GM21390 (cell line): Measurements from ENCODE around the gene ABCC2.
"Not testable (repeated sequence)": the region's sequence is repeated elsewhere in the genome, so short reads cannot be mapped to it uniquely, and the experiment has no call there.

Experiments
- ATAC-seq: cut with Tn5 transposase; IDR thresholded peaks from one replicate; pipeline ENCODE4 v1.9.1; 2021; ENCODE audit not compliant: unreplicated experiment

Gene ABCC2

DNA sequence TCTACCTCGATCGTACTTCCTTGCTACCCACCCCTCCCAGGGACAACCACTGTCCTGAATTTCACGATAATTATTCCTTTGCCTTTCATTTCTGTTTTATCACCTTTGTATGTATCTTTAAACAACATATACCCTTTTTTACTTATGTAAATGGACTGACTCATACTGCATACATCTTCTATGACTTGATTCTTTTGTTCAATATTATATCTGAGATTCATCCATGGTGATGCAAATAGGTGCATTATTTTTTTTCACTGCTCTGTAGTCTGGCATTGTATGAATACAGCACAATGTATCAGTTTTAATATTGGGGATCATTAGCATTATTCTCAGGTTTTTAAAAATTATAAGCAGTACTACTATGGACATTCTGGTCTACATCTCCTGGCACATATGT lies 69.4 kb downstream of the ABCC2 start:
- ATAC-seq = no peak

DNA sequence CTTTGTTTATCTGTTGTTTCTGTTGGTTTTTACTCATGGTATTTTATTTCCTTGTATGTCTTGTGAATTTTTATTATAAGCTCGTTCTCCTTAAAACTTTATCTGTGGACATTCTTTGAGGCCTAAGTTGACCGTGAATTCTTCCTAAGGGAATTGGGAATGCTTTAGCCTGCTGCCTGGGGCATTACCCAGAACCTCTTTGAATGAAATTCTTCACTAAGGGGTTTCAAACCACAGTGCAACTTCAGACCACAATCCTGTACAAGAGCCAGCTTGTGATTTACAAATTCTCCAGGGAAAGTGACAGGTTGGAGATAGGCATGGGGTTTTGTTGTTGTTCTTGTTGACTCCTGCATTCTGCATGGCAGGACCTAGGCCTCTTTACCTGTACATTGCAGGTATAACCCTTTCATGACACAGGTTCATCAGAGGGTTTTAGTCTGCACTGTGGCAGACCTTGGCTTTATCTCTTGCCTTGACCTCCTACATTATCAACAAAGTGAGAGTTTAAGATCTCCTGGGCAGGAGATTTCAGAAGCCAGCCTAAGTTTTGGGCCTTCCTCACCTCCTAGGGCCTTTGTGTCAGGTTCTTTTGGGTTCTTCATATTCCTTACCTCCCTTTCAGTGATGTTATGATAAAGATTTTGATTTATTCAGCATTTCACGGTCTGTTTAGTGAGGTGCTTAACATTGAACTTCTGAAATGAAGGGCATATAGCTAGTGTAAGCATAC lies 70.2 kb downstream of the ABCC2 start:
- ATAC-seq = no peak

DNA sequence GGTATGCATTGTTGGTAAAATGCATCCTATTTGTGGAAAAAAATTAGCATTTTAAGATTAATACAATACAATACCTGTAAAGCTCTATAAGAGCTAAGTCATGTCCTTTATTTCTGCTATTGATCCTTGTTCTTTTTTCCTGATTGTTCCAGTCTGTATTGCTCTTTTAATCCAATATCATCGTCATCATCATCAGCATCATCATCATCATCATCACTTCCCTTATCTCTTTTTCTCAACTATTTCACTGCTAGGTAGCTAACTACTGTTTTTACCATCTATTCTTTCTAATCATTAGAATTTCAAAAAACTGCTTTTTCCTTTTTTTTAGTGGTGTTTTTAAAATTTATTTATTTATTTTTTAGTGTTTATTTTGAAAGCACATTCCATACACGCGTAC lies 71.2 kb downstream of the ABCC2 start:
- no peak for ATAC-seq

DNA sequence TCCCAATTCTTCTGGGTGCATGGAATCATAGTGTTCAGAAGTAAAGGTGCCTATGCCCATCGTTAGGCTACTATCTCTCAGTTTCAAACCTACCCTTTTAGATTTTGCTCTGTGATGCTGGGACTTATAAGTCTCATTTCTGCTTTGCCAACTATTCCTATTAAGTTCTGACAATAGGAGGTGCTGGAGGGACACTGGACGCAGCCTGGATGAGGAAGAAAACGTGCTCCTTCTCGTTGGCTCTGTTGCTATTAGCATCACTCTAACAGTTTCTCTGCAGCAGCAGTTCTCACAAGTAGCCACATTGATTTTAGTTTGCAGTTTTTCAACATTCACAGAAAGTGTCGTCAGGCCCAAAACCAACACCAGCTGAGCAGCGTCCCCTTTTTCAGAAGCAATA lies 72.4 kb downstream of the ABCC2 start:
- ATAC-seq = no peak

DNA sequence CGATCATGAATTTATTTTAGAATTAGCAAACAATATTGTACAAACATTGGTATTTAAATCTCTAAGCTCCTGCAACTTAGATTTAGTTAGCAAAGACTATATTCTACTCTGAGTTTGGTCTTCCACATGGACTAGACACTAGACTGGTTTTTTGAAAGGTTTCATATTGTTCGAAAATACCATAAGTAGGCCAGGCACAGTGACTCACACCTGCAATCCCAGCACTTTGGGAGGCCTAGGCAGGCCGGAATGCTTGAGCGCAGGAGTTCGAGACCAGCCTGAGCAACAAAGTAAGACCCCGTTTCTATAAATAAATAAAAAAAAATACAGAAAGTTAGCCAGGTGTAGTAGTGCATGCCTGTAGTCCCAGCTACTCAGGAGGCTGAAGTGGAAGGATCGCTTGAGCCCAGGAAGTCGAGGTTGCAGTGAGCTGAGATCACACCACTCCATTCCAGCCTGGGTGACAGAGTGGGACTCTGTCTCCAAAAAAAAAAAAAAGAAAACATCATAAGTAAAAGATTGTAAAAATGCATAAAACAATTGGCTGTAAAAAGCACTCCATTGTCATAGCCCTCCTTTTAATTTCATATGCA lies 73.1 kb downstream of the ABCC2 start:
- ATAC-seq = no peak

DNA sequence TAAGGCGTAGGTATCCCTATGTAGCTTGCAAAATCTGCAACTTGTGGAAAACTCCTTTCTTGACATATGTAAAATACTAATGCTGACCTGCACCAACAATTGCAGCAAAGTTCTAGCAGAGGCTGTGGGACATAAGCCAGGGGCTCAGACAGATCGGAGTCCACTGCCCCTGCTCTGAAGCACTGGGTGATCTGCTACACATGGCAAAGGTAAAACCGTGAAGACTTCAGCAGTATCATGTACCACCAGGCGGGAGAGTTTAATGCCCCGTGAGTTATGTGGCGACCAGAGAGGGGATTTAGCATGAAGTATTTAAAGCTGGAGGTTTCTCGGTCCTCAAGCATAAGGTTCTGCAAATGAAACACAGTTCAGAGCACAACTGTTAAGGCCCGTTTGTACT lies 76.4 kb downstream of the ABCC2 start:
- no peak for ATAC-seq

DNA sequence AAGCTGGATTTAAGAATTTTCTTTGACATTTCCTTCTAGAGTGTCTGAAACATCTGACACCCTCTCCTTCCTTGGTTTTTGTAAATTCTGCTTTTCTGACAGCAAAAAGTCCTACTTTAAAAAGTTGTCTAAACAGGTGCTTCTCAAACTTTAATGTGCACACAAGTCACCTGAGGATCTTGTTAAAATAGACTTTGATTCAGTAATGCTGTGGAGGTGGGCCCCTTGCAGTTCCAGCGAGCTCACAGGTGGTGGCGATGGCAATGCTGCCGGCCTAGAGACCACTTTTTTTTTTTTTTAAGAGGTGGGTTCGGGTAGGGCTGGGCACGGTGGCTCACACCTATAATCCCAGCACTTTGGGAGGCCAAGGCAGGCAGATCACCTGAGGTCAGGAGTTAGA lies 77.1 kb downstream of the ABCC2 start:
- no peak for ATAC-seq

DNA sequence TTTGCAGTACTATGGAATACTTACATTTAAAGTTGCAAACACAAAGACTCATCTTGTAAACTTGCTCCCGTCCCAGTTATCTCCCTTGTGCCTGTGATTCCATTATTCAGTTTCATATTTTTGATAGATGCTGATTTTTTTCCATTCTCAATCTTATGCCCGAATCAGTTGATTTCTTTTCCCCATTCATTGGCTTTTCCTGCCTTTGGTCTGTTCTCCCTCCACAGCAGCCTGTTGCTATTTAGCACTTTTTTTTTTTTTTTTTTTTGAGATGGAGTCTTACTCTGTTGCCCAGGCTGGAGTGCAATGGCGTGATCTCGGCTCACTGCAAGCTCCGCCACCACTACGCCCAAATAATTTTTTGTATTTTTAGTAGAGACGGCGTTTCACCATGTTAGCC lies 78.0 kb downstream of the ABCC2 start:
- ATAC-seq = no peak

DNA sequence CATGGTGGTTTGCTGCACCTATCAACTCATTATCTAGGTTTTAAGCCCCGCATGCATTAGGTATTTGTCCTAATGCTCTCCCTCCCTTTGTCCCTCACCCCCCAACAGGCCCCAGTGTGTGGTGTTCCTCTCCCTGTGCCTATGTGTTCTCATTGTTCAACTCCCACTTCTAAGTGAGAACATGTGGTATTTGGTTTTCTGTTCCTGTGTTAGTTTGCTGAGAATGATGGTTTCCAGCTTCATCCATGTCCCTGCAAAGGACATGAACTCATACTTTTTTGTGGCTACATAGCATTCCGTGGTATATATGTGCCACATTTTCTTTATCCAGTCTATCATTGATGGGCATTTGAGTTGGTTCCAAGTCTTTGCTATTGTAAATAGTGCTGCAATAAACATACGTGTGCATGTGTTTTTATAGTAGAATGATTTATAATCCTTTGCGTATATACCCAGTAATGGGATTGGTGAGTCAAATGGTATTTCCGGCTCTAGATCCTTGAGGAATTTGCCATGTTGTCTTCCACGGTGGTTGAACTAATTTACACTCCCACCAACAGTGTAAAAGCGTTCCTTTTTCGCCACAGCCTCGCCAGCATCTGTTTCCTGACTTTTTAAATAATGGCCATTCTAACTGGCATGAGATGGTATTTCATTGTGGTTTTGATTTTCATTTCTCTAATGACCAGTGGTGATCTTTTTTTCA lies 81.2 kb downstream of the ABCC2 start:
- not testable (repeated sequence) for ATAC-seq

DNA sequence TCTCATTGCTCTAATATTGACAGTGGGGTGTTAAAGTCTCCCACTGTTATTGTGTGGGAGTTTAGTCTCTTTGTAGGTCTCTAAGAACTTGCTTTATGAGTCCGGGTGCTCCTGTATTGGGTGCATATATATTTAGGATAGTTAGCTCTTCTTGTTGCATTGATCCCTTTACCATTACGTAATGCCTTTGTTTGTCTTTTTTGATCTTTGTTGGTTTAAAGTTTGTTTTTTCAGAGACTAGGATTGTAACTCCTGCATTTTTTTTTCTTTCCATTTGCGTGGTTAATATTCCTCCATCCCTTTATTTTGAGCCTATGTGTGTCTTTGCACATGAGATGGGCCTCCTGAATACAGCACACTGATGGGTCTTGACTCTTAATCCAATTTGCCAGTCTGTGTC lies 84.8 kb downstream of the ABCC2 start:
- not testable (repeated sequence) for ATAC-seq

DNA sequence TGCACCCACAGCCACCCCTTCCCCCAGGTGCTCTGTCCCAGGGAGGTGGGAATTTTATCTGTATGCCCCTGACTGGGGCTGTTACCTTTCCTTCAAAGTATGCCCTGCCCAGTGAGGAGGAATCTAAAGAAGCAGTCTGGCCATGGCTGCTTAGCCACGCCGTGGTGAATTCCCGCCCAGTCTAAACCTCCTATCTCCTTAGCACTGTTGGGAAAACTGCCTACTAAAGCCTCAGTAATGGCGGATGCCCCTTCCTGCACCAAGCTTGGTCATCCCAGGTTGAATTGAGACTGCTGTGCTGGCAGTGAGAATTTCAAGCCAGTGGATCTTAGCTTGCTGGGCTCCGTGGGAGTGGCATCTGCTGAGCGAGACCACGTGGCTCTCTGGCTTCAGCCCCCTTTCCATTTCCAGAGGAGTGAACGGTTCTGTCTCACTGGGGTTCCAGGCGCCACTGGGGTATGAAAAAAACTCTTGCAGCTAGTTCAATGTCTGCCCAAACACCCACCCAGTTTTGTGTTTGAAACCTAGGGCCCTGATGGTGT lies 87.2 kb downstream of the ABCC2 start:
- no peak for ATAC-seq

DNA sequence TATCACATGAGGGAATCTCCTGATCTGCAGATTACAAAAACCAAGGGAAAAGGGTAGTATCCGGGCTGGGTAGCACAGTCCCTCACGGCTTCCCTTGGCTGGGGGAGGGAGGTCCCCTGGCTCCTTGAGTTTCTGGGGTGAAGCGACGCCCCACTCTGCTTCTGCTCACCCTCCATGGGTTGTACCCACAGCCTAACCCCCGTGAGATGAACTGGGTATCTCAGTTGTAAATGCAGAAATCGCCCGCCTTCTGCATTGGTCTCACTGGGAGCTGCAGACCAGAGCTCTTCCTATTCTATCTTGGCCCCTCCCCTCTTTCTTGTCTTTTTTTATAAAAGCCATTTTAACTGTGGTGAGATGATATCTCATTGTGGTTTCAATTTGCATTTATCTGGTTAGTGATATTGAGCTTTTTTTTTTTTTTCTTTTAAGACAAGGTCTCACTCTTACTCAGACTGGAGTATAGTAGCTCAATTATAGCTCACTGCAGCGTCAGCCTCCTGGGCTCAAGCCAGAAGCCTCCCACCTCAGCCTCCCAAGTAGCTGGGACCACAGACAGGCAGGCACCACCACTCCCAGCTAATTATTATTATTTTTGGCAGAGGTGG lies 87.8 kb downstream of the ABCC2 start:
- no peak for ATAC-seq

DNA sequence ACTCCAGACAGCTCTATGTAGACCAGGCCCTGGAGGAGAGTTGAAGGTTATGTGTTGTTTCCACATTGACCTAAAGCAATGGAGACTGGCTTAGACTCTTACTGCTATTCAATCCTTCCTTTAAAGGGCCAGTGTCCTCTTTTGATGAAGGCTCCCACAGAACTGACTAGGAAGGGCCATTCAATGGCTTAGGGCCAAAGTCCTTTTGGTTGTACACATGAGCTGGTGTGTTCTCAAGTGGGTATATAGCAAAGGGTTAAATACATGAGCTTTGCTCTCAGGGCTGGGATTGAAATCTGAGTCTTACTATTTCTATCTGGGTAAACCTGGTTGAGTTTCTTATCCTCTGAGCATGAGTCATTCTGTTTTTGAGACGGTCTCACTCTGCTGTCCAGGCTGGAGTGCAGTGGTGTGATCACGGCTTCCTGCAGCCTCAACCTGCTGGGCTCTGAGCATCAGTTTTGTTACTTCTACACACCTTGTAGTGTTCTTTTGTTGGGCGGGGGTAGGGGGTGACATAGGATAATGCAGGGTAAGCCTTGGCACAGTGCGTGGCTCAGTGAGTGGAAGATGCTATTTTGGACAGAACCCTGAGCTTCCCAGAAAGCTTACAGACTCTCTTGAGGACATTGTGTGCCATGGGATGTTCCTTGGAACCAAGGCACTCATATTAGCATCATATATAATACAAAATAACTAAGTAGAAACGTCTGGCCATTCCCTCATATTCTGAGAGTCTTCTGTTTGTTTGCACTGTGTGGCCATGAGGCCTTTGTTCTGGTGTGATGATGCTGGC lies 90.1 kb downstream of the ABCC2 start:
- ATAC-seq = no peak

DNA sequence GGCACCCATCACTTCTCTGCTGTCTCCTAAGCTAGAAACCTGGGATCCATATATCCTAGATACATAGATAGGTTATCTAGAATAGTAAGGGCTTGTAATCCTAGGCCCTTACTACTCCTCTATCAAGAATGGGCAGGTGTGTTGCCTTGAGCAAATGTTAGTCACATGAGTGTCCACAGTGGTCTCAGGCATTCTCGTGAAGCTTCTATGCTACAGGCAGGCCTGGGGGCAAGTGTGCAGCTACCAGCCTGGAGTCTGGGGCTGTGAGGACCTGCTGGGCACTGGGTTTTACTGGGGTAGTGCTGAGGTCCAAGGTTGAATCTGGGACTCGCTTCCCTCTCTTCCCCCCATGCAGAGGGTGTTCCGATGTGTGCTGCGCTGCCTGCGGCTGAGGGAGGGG lies 91.4 kb downstream of the ABCC2 start:
- no peak for ATAC-seq

DNA sequence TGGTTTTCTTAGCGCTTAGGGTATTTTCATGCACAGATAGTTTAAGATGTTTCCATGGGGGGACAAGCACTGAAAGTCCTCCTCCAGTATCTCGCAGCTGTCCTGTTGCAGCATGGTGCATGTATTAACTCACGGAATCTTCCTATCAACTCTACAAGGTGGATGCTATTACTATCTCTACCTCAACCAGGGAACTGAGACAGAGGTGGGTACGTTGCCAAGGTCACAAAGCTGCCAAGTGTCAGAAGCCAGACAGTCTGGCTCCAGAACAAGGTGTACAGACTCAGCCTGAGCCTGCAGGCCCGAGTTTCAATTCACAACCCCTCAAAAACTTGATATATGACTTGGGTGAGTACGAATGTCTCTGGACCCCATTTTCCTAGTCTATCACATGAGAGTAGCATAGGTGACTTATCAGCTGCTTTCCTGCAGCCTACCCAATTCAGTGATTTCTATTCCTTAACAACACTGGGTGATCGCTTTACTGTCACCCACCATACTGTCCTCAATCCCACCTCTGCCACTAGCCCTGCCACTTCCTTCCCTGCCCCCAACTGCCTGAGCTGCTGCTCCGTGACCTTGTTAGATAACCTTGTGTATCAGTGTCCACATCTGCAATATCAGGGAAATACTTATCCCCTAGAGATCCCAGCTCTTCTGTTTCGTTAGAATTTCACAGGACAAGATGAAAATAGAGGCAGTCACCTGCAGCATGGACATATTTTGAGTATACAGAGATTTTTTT lies 92.1 kb downstream of the ABCC2 start:
- ATAC-seq = no peak

DNA sequence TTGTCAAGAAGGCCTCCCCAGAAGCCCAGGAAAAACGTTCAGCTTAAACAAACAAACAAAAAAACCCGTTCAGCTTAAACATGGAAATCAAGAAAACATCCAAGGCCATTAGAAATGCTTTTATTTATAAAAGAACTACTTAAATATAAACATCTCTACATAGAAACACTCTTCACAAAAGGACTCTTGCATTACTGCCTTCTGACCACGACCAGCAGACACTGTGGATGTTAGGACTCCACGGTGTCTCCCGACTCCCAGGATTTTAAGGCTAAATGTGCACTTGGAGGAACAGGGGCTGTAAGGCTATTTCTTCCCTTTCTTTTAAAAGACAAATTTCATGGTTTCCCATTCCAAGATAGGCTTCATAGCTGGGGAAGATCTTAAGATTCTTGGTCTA lies 93.0 kb downstream of the ABCC2 start:
- ATAC-seq = no peak

DNA sequence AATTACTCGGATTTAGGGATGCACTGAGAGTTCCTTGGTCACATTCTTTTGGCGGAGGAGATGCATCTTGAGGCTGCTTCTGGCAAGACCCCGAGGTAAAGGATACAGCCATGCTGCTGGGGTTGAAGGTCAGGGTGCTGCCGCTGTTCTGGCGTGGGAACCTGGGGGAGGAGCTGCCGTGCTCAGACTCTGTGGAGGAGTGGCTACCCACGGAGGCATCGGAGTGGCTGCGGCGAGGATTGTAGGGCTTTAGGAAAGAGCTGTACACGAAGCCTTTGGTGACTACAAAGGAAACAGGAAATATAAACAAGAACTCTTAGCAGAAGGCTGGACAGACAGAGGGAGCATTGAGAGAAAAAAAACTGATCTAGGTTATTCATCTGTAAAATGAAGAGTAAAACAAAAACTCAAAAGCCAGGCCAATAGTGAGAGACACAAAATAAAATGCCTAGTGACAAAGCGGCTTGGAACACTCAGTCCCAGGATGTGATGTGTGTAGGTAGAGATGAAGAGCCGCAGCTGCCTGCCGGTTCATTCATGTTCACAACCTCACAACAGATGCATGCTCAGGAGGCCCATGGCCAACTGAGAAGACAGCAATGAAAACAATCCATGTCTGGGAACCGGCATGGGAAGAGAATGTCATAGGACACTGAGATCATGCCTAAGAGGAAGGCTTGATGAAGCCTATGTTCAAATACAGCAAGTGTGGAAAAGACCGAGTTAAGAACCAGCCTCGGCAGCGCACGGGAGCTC lies 97.8 kb downstream of the ABCC2 start:
- ATAC-seq = no peak

DNA sequence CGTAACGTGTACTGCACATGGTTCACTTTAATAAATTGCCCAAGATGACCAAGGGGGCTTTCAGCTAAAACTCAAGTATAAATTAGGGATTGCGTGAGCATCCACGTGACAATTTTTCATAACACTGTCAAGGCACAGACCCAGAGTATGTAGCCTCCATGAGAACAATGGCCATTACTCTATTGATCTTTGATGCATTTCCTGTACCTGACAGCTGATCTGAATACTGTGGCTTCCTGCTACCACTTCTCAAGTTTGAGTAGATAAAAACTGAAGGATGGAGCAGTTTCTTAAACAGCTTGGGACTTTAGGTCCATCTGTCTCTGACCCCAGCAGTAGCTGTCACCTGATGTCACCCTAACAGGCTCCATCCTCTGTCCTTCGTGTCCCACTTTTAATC lies 98.9 kb downstream of the ABCC2 start:
- no peak for ATAC-seq

DNA sequence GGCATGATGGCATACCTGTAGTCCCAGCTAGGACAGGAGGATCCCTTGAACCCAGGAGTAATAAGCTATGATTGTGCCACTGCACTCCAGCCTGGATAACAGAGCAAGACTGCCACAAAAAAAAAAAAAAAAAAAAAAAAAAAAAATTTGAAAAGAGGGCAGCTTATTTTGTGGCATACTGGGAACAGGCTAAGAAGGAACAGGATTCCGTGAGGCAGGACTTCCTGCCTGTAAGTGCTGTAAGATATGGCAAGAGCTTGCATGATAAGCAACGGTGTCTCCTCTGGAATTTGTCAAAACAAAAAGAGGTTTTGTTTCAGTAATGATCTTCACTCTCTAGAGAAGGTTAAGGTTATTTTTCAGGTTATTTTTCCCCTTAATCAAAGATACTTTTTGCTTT lies 101.1 kb downstream of the ABCC2 start:
- ATAC-seq = no peak

DNA sequence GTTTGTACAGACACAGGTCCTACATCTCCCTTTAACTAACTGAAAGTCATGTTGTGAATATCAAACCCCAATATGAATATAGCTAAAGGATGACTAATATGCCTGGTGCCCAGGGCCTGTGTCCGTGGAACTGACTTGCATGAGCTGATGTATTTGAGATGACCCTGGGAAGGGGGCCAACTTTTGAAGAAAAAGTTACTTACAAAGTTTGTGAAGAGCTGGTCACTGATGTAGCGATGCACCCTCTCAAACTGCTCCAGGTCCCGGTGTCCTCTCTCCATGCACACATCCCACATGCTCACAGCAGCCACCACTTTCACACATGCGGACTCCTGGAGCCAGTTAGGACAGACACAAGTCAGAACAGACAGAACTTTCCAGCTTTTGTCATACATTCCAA lies 106.2 kb downstream of the ABCC2 start:
- no peak for ATAC-seq
